GM23248 (cell line): ENCODE measurements around the gene OR8B3.

Source experiments
- EZH2 ChIP-seq: fragments of 200-600 bp; sonication (generic); IDR thresholded peaks from 2 replicates; pipeline ENCODE4 v1.6.1; 2018; ENCODE audit warnings: antibody characterized with exemption, mild to moderate bottlenecking; ENCODE audit not compliant: insufficient read depth, poor library complexity, severe bottlenecking
- EZH2phosphoT487 ChIP-seq: fragments of 200-600 bp; sonication (generic); IDR thresholded peaks from 2 replicates; pipeline ENCODE4 v1.6.1; 2018; ENCODE audit warnings: antibody characterized with exemption, moderate library complexity, mild to moderate bottlenecking, low read depth; ENCODE audit not compliant: insufficient read depth

GRCh38 chr11:124415356-124415923 lies 16.6 kb upstream of the OR8B3 start:
- TF ChIP-seq EZH2 (no peak), EZH2phosphoT487 (no peak)
